ENCODE results near the gene C16orf89.

Gene C16orf89

DNA sequence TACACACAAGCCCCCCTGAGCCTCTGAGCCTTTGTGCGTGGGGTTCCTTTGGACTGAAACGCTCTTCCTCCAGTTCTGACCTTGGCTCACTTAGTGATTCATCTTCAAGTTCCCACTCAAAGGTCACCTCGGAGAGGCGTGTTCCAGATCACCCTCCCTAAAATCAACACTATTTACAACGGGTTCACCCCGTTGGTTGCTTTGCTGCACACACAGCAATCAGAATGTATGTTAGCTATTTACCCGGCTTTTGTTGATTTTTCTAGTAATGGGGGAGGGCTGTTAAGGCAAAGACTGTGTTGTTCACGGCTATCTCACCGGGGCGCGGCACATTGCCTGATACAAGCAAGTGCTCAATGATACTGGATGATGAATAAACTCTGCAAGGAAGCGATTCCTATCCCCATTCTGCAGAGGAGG, 33.0 kb downstream of the C16orf89 start:
- DNase-seq (ENCODE audit: low spot score) (no peak), FAIRE-seq (no peak)

DNA sequence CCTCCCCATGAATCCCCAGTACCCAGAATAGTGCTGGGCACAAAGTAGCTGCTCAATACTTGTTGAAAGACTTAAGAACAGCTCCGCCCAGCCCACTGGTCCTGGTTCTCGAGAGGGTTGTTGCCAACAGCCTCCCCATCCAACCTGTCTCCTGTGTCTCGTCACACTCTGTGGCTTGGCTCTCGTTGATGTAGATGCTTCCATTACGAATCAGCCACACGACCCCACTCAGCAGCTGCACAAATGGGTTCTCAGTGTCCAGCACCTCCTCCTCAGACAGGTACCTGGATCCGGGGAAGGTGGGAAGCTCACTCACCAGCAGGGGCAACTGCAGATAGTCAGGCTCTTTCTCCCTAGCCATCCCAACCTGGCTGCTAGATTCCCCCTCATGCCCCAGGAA, 34.2 kb downstream of the C16orf89 start:
- no peak for FAIRE-seq

DNA sequence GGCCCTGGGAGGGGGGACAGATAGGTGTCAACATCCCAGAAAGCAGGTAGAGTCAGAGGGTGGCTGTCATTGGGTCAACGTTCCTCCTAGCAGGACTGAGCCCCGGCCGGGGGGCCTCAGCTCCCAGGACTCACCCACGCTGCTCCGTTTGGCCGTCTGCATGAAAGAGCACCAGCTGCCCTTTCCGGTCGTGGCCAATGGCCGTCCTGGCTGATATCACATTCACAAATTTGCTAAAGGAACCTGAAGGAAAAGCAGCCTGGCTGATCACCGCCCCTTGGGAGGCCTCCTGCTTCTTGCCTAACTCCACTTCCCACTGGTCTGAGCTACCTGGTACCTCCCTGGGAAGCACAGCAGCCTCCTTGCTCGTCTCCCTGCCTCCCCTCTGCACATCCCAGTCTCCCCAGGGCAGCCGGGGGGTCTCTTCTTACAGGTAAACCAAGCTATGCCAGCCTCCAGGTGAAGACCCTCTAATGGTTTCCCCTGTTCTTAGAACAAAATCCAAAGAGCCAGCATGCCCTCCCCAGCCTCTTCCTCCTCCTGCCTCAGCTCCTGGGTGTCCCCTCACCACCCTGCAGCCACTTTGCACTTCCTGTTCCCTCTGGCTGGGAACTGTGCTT, 35.4 kb downstream of the C16orf89 start:
- DNase-seq (ENCODE audit: low spot score) (no peak), FAIRE-seq (no peak)

More for the DNA sequence above, 34.2 kb downstream of the C16orf89 start:
- DNase-seq (ENCODE audit: low spot score), result no peak

DNA sequence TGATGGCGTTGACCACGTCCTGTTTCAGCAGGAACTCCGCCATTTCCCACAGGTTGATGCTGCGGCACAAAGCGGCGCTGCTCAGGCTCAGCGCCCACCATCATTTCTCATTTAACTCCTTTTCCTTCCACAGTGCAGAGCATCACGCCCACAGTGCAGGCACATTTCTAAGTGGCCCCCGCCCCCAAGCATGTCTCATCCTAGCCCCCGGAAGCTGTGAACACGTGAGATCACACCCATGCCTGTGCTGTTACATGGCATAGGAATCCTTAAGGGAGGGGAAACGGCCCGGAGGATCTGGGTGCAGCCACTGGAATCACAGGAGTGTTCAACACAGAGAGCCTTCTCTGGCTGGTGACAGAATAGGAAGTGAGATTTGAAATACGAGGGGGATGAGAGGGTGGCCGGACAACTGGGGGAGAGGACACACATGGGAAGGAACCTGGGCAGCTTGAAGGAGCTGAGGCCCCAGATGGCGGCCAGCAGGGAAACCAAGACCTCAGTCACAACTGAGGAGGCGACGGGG, 36.7 kb downstream of the C16orf89 start:
- FAIRE-seq, result no peak
- DNase-seq (ENCODE audit: low spot score), result no peak

DNA sequence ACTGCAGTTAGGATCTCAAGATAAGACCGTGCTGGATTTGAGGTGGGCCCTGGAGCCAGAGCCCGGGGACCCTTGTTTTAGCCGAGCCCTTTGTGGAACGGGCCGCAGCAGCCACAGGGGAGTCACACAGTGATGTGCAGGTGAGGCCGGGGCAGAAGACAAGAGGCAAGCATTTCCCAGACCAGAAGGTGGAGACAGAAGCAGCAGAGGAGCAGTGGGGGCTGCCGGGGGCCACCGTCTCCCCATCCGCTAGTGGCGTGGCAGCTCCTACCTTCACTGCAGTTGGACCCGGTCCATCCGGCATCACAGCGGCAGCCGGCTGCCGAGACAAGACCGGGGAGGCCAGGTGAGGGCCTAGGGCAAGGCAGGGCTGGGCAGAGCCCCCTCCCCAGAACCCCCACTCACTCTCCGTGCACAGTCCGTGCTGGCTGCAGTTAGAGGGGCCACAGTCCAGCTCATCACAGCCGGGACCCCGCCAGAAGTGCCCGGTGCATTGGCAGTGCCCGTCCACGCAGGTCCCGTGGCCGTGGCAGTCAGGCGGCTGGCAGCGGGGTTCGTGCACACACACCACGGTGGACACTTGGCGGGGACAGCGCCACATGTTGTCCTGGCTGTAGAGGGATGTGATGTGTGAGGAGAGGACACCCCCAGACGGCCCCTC, 38.1 kb downstream of the C16orf89 start:
- DNase-seq (ENCODE audit: low spot score) (no peak), FAIRE-seq (no peak)

DNA sequence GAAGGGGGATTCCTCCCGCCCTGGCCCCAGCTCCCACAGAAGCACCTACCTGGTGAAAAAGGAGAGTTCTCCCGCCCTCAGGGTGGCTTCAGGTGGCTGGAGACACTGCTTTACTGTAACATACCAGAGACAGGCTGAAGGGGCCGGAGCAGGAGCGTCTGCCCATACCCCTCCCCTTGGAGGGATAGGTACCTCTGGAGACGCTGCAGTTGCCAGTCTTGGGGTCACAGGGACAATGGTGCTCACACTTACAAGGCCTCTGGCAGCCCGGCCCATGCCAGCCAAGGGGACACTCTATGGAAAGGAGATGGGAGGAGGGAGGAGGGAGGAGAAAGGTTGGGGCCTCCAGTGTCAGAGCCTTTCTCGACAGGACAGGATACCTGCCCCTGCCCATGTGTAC, 38.7 kb downstream of the C16orf89 start:
- no peak for FAIRE-seq
- no peak for DNase-seq (ENCODE audit: low spot score)

DNA sequence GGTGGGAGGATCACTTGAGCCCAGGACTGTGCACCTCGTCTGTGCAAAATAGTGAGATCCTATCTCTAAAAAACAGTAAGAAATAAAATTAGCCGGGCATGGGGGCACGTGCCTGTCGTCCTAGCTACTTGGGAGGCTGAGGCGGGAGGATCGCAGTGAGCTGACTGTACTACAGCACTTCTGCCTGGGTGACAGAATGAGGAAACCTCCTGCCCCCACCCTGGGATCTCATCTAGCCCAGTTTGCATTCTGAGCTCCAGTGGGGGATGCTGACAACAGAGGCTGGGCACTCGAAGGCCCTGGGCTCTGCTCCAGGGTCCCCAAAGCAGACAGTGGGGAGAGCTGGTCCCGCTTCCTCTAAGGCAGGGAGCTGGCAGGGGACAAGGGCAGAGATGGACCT, 39.1 kb downstream of the C16orf89 start:
- FAIRE-seq, result no peak
- no peak for DNase-seq (ENCODE audit: low spot score)

DNA sequence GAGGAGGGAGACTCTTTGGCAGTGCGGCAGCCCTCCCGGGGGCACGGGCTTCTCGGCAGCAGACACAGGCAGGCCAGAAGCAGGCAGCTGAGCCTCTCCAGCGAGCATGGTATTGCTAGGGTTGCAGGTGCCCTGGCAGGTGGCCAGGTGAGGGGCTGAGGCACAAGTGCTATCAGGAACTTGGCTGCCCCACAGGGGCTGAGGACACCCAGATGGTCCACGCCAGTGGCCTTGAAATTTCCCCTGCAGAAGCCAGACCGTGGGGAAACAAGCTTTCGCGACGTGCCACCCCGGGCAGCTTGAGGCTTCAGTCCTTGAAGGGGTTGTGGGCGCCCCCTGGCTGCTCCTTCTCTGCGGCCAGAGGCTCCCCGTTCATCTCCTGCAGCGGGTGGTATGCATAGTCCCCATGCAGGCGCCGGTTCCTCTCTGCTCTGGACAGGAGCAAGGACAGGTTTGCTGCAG, 40.6 kb downstream of the C16orf89 start:
- no peak for FAIRE-seq

DNA sequence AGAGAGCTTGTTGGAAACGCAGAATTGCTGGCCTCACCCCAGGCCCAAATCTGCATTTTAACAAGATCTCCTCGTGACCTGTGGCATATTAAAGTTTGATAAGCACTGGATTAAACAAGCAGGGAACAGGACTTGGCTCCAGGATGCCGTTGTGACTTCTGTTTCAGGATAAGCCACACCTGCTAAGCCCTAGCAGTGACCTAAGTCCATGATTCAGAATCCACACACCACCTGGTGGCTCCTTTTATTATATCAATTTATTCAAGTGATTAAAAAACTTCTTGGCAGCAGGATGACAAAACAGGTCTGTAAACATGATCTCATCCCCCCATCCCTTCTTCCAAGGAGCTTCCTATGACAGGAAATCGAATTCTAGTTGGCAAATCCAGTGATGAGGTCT, 41.1 kb downstream of the C16orf89 start:
- FAIRE-seq (no peak), DNase-seq (ENCODE audit: low spot score) (peak; percentile 59)

More for the DNA sequence above, 40.6 kb downstream of the C16orf89 start:
- DNase-seq (ENCODE audit: low spot score), result no peak

DNA sequence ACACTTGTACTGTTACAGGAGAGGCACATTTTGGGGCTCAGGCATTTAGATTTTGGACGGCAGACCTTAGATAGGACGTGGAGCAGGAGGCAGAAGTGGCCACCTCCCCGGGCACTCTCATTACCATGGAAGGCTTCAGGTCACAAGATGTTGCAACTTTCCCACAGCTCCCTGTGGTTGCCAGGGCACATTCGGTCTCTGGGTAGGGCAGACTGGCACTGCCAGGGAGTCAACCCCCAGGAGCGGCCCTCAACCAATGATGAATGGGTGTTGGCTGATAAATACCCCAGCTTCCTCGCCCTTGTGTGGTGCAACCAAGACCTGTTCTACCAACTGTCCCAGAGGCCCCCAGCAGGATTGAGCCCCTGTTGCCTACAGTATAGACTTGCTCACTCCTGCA, 43.2 kb downstream of the C16orf89 start:
- no peak for FAIRE-seq
- DNase-seq (ENCODE audit: low spot score), result no peak

DNA sequence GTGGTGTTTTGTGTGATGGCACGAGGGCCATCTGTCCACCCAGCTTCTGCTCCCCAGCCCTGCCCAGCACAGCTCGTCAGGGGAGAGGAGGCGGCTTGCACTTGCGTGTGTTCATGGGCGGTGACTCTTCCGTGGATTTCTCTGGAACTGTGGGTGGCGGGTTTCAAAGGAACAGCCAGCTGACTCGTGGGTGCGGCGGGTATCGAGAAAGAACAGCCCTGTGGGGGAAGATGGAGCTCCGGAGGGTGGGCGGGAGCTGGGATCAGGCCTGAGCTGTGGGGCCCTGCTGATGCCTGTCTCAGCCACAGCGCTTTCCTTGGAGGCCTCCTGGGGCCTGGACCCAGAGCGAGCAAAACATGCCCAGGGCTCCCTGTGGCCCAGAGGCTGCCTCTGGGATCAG, 45.2 kb downstream of the C16orf89 start:
- DNase-seq (ENCODE audit: low spot score), result no peak
- FAIRE-seq, result no peak

DNA sequence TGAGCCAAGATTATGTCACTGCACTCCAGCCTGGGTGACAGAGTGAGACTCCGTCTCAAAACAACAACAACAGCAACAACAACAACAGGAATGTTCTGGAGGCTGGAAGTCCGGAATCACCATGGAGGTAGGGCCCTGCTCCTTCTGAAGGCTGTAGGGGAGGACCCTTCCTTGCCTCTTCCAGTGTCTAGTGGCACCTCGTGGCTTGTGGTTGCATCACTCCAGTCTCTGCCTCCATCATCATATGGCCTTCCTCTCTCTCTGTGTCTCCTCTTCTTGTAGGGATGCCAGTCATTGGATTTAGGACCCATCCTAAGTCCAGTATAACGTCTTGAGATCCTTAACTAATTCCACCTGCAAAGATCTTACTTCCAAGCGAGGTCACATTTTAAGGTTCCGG, 46.0 kb downstream of the C16orf89 start:
- DNase-seq (ENCODE audit: low spot score), result no peak
- no peak for FAIRE-seq

DNA sequence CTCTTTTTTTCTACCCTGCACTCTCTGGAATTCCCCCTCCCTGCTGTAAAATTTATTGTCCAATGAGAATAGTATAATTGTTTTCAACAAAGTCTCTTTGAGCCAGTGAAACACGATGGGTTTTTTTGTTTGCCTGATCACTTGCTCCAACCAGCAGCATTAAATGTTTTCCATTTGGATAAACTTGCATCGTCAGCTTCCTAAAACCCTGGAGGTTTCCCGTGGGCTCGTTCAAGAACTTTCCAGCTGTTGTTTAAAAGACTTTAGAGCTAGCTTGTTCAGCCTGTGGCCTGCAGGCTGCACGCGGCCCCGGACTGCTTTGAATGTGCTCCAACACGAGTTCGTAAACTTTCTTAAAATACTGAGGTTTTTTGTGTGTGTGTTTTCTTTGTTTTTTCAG, 47.0 kb downstream of the C16orf89 start:
- DNase-seq (ENCODE audit: low spot score), result no peak
- no peak for FAIRE-seq

DNA sequence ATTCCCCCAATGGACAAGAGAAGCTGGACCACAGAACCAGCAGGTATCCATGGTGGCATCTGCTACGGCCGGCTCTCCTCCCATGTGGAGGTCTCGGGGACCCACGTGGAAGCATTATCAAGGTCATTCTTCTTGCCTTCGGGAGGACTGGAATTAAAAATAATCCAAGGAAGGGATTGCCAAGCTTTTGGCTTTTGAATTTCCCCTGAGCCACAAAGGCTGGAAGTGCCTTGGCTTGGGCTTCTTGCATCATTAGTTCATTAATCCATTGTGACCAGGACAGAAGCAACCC, 48.1 kb downstream of the C16orf89 start:
- FAIRE-seq (no peak), DNase-seq (ENCODE audit: low spot score) (no peak)

DNA sequence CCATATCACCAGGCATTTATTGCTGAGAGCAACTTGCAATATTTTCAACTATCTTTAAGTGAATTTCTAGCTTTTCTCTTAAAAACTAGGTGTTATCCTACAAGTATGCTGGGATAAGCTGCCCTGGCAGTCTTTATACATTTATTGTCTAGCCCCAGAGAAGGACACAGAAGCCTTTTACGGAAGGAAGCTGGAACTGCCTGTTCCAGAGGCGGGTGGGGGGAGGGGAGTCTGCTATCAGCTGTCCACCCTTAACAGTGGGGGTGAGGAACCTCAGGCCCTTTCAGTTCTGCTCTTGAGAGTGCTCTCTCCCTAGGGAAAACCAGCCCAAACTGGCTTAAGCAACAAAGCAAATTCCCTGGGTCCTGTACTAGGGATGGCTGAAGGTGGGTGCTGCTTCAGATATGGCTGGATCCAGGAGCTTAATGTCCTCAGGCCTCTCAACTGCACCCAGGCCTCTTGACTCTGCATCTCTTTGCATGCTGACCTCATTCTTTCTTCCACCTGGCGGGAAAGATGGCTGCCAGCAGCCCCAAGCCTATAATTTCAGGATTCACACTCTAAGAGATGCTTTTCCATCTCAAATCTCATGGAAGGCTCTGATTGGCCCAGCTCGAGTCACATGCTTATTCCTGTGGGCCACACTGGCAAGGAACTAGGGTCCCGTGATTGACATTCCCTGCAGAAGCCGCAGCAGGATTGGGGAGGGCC, 48.6 kb downstream of the C16orf89 start:
- DNase-seq (ENCODE audit: low spot score), result no peak
- no peak for FAIRE-seq

DNA sequence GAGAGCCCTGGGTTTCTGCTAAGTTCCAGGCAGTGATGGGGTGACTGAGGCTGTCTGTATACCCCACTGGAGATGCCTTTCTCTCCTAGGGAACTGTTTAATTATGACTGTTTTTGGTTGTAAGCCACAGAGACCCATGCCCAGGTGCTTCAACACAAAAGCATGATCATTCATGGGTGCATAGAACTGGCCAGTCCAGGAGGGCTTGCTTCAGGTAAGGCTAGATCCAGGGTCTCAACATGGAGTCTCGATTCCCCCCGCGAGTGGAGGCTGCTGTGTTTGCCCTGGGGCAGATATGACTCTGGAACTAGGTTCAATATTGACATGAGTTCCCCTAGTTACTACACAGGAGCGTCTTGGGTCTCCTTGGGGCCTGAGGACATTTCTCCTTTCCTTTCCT, 49.9 kb downstream of the C16orf89 start:
- DNase-seq (ENCODE audit: low spot score) (no peak), FAIRE-seq (no peak)

DNA sequence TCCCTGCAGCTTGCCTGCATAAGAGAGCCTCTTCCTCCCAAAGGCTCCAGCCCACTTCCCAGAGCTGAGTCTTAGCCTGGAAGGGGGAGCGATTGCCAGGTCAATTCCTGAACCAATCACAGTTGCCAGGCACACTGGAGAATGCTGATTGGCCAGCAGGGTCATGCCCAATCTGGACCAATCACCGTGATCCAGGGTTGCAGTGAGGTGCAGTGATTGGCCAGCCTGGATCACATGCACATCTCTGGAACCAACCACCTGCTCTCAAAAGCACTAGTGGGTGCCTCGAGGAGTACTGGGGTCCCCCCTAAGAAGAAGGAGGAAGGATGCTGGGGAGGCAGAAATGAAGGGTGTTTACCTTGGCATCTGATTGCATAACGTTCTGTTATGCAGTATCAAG, 50.4 kb downstream of the C16orf89 start:
- FAIRE-seq, result no peak
- DNase-seq (ENCODE audit: low spot score), result no peak

DNA sequence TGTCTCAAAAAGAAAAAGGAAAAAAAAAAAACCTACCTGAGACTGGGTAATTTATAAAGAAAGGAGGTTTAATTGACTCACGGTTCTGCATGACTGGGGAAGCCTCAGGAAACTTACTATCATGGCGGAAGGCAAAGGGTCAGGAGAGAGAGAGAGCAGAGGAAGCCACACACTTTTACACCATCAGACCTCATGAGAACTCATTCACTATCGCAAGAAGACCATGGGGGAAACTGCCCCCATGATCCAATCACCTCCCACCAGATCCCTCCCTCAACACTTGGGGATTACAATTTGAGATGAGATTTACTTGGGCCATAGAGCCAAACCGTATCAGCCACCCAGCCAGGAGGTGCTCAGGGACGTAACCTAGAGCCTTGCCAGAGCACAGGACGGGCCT, 52.9 kb downstream of the C16orf89 start:
- DNase-seq (ENCODE audit: low spot score) (no peak), FAIRE-seq (no peak)

DNA sequence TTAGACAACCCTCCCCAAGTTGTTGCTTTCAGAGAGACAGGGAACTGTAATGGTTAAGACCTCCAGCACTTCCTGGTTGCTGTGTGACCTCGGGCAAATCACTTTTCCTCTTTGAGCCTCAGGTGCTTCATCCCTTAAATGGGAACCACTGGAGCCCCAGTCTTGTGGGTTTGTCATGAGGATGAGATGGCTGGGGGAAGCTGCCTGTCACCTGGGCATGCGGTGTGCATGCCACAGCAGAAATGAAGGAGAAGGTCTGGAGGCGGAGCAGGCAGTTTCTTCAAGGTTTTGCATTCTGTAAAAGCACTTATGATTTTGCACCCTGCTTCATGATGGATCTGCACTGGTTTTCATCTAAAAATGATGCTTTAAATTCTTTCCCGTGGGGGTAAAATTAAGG, 54.1 kb downstream of the C16orf89 start:
- DNase-seq (ENCODE audit: low spot score) (no peak), FAIRE-seq (no peak)

DNA sequence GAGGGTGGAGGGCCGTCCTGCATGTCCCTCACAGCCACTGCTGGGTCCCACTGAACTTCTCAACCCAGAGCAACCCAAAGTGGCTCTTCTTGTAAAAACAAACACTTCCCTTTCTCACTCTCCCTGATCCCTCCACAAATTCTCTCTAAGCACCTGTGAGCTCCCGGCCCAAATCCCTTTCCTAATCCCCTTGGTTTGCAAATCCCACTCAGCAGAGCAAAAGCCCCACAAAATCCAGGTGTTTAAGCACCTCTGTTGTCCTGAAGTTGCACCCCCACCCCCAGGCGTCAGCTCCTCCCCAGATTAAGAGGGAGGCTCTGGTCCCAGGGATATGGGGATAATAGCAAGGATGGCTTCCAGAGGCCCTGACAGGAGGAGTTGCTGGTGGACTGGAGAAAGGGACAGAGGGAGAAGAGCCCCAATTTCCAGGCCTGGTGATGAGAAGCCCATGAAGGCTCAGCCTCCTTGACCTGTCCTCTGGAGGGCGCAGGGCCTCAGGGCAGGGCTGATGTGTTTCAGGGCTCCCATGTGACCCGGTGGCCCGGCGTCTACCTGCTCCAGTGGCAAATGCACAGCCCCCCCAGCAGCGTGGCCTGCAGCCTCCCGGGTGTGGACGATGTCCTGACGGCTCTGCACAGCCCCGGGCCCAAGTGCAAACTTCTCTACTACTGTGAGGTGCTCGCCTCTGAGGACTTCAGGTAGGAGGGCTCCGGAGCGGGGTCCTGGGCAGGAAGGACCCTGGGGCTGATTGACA, 55.0 kb downstream of the C16orf89 start:
- DNase-seq (ENCODE audit: low spot score), result no peak
- FAIRE-seq, result no peak

DNA sequence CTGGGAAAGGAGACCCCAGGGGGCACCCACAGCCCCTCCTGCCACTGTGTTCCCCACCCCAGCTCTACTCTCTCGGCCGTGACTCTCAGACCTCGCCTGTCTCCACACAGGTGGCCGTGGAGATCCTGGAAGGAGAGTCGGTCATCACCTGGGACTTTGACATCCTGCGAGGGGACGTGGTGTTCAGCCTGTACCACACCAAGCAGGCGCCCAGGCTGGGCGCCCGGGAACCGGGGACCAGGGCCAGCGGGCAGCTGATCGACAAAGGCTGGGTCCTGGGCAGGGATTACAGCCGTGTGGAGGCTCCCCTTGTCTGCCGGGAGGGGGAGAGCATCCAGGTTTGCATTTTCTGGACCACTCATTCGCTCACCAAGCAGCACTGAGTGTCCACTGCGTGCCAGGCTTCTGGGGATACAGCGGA, 57.4 kb downstream of the C16orf89 start:
- no peak for FAIRE-seq
- DNase-seq (ENCODE audit: low spot score), result no peak

DNA sequence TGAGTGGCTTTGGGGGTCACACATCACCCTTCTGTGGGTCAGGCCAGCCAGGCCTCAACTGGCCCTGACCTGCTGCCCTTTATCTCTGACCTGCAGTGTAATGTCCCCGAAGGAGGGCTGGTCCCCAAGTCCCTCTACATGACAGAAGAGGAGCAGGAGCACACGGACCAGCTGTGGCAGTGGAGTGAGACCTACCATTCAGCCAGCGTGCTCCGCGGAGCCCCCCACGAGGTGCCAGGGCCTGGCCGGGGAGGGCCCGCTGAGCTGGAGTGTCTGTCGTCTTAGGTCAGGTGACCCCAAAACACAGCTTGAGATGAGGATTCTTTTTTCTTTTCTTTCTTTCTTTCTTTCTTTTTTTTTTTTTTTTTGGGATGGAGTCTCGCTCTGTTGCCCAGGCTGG, 58.5 kb downstream of the C16orf89 start:
- no peak for FAIRE-seq

More for the DNA sequence above, 58.5 kb downstream of the C16orf89 start:
- no peak for DNase-seq (ENCODE audit: low spot score)

Data from urothelium cell line (cell line).